HUES48 (cell line): ENCODE results near the gene CLASP1.

Source experiments
- H3K27ac ChIP-seq: one replicate; pipeline ENCODE4 v1.7.0; 2013; ENCODE audit warnings: low read depth, low read length, inconsistent platforms
- H3K27me3 ChIP-seq: 2 replicates; pipeline ENCODE4 v1.6.1; 2013; ENCODE audit warnings: mild to moderate bottlenecking, low read length; ENCODE audit not compliant: control insufficient read depth, insufficient read depth
- H3K36me3 ChIP-seq: 2 replicates; pipeline ENCODE4 v1.6.1; 2013; ENCODE audit warnings: low read length; ENCODE audit not compliant: control insufficient read depth, insufficient read depth
- H3K4me1 ChIP-seq: 2 replicates; pipeline ENCODE4 v1.6.1; 2013; ENCODE audit warnings: mild to moderate bottlenecking, low read length; ENCODE audit not compliant: control insufficient read depth, insufficient read depth
- H3K4me3 ChIP-seq: 2 replicates; pipeline ENCODE4 v1.5.1; 2013; ENCODE audit warnings: mild to moderate bottlenecking, low read depth, low read length
- H3K9ac ChIP-seq: 2 replicates; pipeline ENCODE4 v1.6.1; 2013; ENCODE audit warnings: mild to moderate bottlenecking, low read depth, low read length, moderate library complexity
- H3K9me3 ChIP-seq: 2 replicates; pipeline ENCODE4 v1.6.1; 2013; ENCODE audit warnings: low read length; ENCODE audit not compliant: control insufficient read depth, insufficient read depth

Gene CLASP1

GRCh38 chr2:121359170-121359569 lies 290.1 kb downstream of the CLASP1 start:
- no peak overlapping the region for H3K4me3 ChIP-seq
- H3K27ac ChIP-seq: no peak overlapping the region
- no peak overlapping the region for H3K9ac ChIP-seq
- no peaks in the 10 kb centered on the region for H3K4me1 ChIP-seq
- H3K9me3 ChIP-seq: no peaks in the 10 kb centered on the region
- H3K36me3 ChIP-seq: peaks cover 74% of the 10 kb centered on the region
- H3K27me3 ChIP-seq: no peaks in the 10 kb centered on the region

GRCh38 chr2:121358291-121358690 lies 291.0 kb downstream of the CLASP1 start:
- no peaks in the 10 kb centered on the region for H3K4me1 ChIP-seq
- H3K27ac ChIP-seq: no peak overlapping the region
- no peak overlapping the region for H3K4me3 ChIP-seq
- H3K36me3 ChIP-seq: peaks cover 73% of the 10 kb centered on the region
- H3K9ac ChIP-seq: no peak overlapping the region
- H3K9me3 ChIP-seq: no peaks in the 10 kb centered on the region
- no peaks in the 10 kb centered on the region for H3K27me3 ChIP-seq

- Histone ChIP-seq H3K27ac (no peak overlapping the region), H3K4me1 (no peaks in the 10 kb centered on the region), H3K9me3 (no peaks in the 10 kb centered on the region), H3K9ac (no peak overlapping the region), H3K4me3 (no peak overlapping the region), H3K27me3 (no peaks in the 10 kb centered on the region), H3K36me3 (peaks cover 69% of the 10 kb centered on the region)
These were observed 293.1 kb downstream of the CLASP1 start for GRCh38 chr2:121356058-121356640.

- Histone ChIP-seq H3K4me1 (no peaks in the 10 kb centered on the region), H3K9me3 (no peaks in the 10 kb centered on the region), H3K4me3 (no peak overlapping the region), H3K27me3 (no peaks in the 10 kb centered on the region), H3K36me3 (peaks cover 71% of the 10 kb centered on the region), H3K27ac (no peak overlapping the region), H3K9ac (no peak overlapping the region)
These were observed 293.8 kb downstream of the CLASP1 start for GRCh38 chr2:121355488-121355887.

GRCh38 chr2:121351521-121352318 lies 297.5 kb downstream of the CLASP1 start:
- Histone ChIP-seq H3K27ac (no peak overlapping the region), H3K4me3 (no peak overlapping the region), H3K36me3 (peaks cover 78% of the 10 kb centered on the region), H3K27me3 (no peaks in the 10 kb centered on the region), H3K9ac (no peak overlapping the region), H3K4me1 (no peaks in the 10 kb centered on the region), H3K9me3 (no peaks in the 10 kb centered on the region)

GRCh38 chr2:121350890-121351289 lies 298.4 kb downstream of the CLASP1 start:
- Histone ChIP-seq H3K27ac (no peak overlapping the region), H3K9me3 (no peaks in the 10 kb centered on the region), H3K4me3 (no peak overlapping the region), H3K4me1 (no peaks in the 10 kb centered on the region), H3K9ac (no peak overlapping the region), H3K36me3 (peaks cover 86% of the 10 kb centered on the region), H3K27me3 (no peaks in the 10 kb centered on the region)

- peaks cover 88% of the 10 kb centered on the region for H3K36me3 ChIP-seq
These were observed 298.9 kb downstream of the CLASP1 start for GRCh38 chr2:121350402-121350775.

GRCh38 chr2:121349721-121350401 lies 299.4 kb downstream of the CLASP1 start:
- Histone ChIP-seq H3K9ac (no peak overlapping the region), H3K36me3 (peaks cover 91% of the 10 kb centered on the region), H3K27me3 (no peaks in the 10 kb centered on the region), H3K4me1 (no peaks in the 10 kb centered on the region), H3K9me3 (no peaks in the 10 kb centered on the region), H3K27ac (no peak overlapping the region), H3K4me3 (no peak overlapping the region)

More at GRCh38 chr2:121350402-121350775, 298.9 kb downstream of the CLASP1 start:
- Histone ChIP-seq H3K4me3 (no peak overlapping the region), H3K4me1 (no peaks in the 10 kb centered on the region), H3K27ac (no peak overlapping the region), H3K9ac (no peak overlapping the region), H3K9me3 (no peaks in the 10 kb centered on the region), H3K27me3 (no peaks in the 10 kb centered on the region)

- no peaks in the 10 kb centered on the region for H3K9me3 ChIP-seq
- no peak overlapping the region for H3K9ac ChIP-seq
- H3K27me3 ChIP-seq: no peaks in the 10 kb centered on the region
- H3K4me3 ChIP-seq: no peak overlapping the region
- no peaks in the 10 kb centered on the region for H3K4me1 ChIP-seq
- peaks cover 80% of the 10 kb centered on the region for H3K36me3 ChIP-seq
- no peak overlapping the region for H3K27ac ChIP-seq
These were observed 301.0 kb downstream of the CLASP1 start for GRCh38 chr2:121348128-121348740.

GRCh38 chr2:121346859-121347258 lies 302.4 kb downstream of the CLASP1 start:
- H3K27me3 ChIP-seq: no peaks in the 10 kb centered on the region
- H3K9ac ChIP-seq: no peak overlapping the region
- no peaks in the 10 kb centered on the region for H3K9me3 ChIP-seq
- H3K4me1 ChIP-seq: no peaks in the 10 kb centered on the region
- H3K27ac ChIP-seq: no peak overlapping the region
- H3K4me3 ChIP-seq: no peak overlapping the region
- H3K36me3 ChIP-seq: peaks cover 81% of the 10 kb centered on the region

- no peaks in the 10 kb centered on the region for H3K9me3 ChIP-seq
- no peak overlapping the region for H3K27ac ChIP-seq
- no peaks in the 10 kb centered on the region for H3K27me3 ChIP-seq
- no peak overlapping the region for H3K9ac ChIP-seq
- no peaks in the 10 kb centered on the region for H3K4me1 ChIP-seq
- H3K4me3 ChIP-seq: no peak overlapping the region
- peaks cover 77% of the 10 kb centered on the region for H3K36me3 ChIP-seq
These were observed 302.9 kb downstream of the CLASP1 start for GRCh38 chr2:121346407-121346806.
